Left lung (tissue), 14 donors: Measurements from ENCODE around the gene GPR27. TPM values are rescaled to one million over a fixed set of nuclear protein-coding genes. Genes with fewer than 3 reads are reported as not detected.
A peak's percentile ranks its signal among the peaks of the same experiment; 100 is the strongest.

Experiments
- ATAC-seq: fragments of 200-7000 bp; cut with Tn5 transposase; one replicate; pipeline ENCODE4 v1.9.1; 2020; ENCODE audit warnings: moderate library complexity
- DNase-seq, 4 donors: peaks; one replicate each; pipeline ENCODE4 v3.0.0-alpha.2; 2013 to 2020
- H3K27ac ChIP-seq, 2 donors: fragments of 200-600 bp; sonication (generic) in 1 of 2; one replicate each; pipeline versions ENCODE4 v1.5.0 to v1.8.0; 2020 to 2021
- H3K27me3 ChIP-seq, 2 donors: fragments of 200-600 bp; sonication (generic) in 1 of 2; one replicate each; pipeline versions ENCODE4 v1.5.0 to v1.8.0; 2020 to 2021
- H3K36me3 ChIP-seq, 2 donors: fragments of 200-600 bp; sonication (generic) in 1 of 2; one replicate each; pipeline versions ENCODE4 v1.5.0 to v1.8.0; 2020 to 2021
- H3K4me1 ChIP-seq, 2 donors: fragments of 200-600 bp; one replicate each; pipeline ENCODE4 v1.8.0; 2021
- H3K4me3 ChIP-seq, 2 donors: fragments of 200-600 bp; sonication (generic) in 1 of 2; one replicate each; pipeline versions ENCODE4 v1.5.0 to v1.8.0; 2020 to 2021; ENCODE audit warnings: mild to moderate bottlenecking in 1 of 2
- H3K9me3 ChIP-seq, 2 donors: fragments of 200-600 bp; sonication (generic) in 1 of 2; one replicate each; pipeline versions ENCODE4 v1.5.0 to v1.8.0; 2020 to 2021
- CTCF ChIP-seq, 2 donors: fragments of 200-600 bp; sonication (generic) in 1 of 2; IDR thresholded peaks; one replicate each; pipeline versions ENCODE4 v1.5.0 to v1.8.0; 2021; ENCODE audit warnings: antibody characterized with exemption in 2 of 2
- intact Hi-C, 2 donors: fragments of 100-400 bp; cut with DNase I; formaldehyde crosslinking; loops; one replicate each; pipeline versions ENCODE4 v1.11.2 to v1.14.2; 2022
- long read RNA-seq, 12 donors: library from polyadenylated mRNA in 2 of 12; unstranded in 2 of 12; transcript quantifications; one replicate each; pipeline ENCODE4 v2.0.0 and lab custom pipeline, GENCODE V29; 2019 to 2026
- polyA plus RNA-seq, 6 donors: library from polyadenylated mRNA; unstranded; fragments of 120-200 nt; gene quantifications; one replicate each; pipeline ENCODE4 v1.2.1, GENCODE V29; 2013; ENCODE audit not compliant: insufficient read length in 6 of 6
- total RNA-seq, 2 donors: library from RNA; stranded (reverse); fragmentation: NEBNext Ultra II Directional; extraction: Animal tissue kit (Norgen Biotek cat#: 25700); gene quantifications; one replicate each; pipeline ENCODE4 v1.2.1, GENCODE V29; 2021
- donor health status: DM: no; HTN: yes; CAD: no.
- donor health status: DM: no; HTN: no; CAD: no.

The GPR27 gene
- total RNA-seq (1 to 10 TPM; 2.8 to 3.0 TPM), polyA plus RNA-seq (1 to 10 TPM; 2.1 to 3.9 (median 2.9) TPM)
- long read RNA-seq, donor 1, partial matches to known transcripts, result 0 of 3 reads
- long read RNA-seq, donor 1, other reads (novel, unspliced or antisense), result 0 of 3 reads
- long read RNA-seq, donor 2, transcript GPR27-201 (1 exons, 2,447 nt), result major isoform, 5 of 5 reads
- long read RNA-seq, donor 2, partial matches to known transcripts, result 0 of 5 reads
- long read RNA-seq, donor 2, other reads (novel, unspliced or antisense), result 0 of 5 reads
- long read RNA-seq, donor 3, partial matches to known transcripts, result 0 of 1 reads
- long read RNA-seq, donor 3, other reads (novel, unspliced or antisense), result 0 of 1 reads
- long read RNA-seq, donor 4, partial matches to known transcripts, result 0 of 2 reads
- long read RNA-seq, donor 4, other reads (novel, unspliced or antisense), result 0 of 2 reads
- long read RNA-seq, donor 5, result 0 reads
- long read RNA-seq, donor 6, partial matches to known transcripts, result 0 of 3 reads
- long read RNA-seq, donor 6, other reads (novel, unspliced or antisense), result 0 of 3 reads
- long read RNA-seq, donor 7, result 0 reads
- long read RNA-seq, donor 8, partial matches to known transcripts, result 0 of 4 reads
- long read RNA-seq, donor 8, other reads (novel, unspliced or antisense), result 0 of 4 reads
- long read RNA-seq, donor 9, result 0 reads
- long read RNA-seq, donor 10, result 0 reads
- long read RNA-seq, donor 11, transcript GPR27-201 (1 exons, 2,447 nt), result major isoform, 56 of 56 reads
- long read RNA-seq, donor 11, partial matches to known transcripts, result 0 of 56 reads
- long read RNA-seq, donor 11, other reads (novel, unspliced or antisense), result 0 of 56 reads
- long read RNA-seq, donor 12, result 0 reads

- DNase-seq (peak in 3 of 4 donors; percentile 49 to 86 (median 52)), ATAC-seq (peak; percentile 82)
- Histone ChIP-seq H3K9me3 (no peaks in the 10 kb centered on the region), H3K27me3 (peaks cover 3 to 50% of the 10 kb centered on the region in 2 donors), H3K27ac (peak within 1 kb of the TSS in 1 of 2 donors; percentile 48), H3K4me1 (peaks cover 0 to 19% of the 10 kb centered on the region in 2 donors), H3K36me3 (no peaks in the 10 kb centered on the region), H3K4me3 (peak within 1 kb of the TSS; percentile 24 to 47)
- intact Hi-C loops, result no loop called here
- TF ChIP-seq CTCF (IDR thresholded peaks at IDR 0.05), result no peak
Observed at GRCh38 chr3:71753701-71754609, at the start of gene GPR27. TSS of gene GPR27 (plus strand) at chr3:71753855. CDS start at chr3:71754050, 195 bp downstream.

GRCh38 chr3:71704915-71705314 is 48.7 kb upstream of the GPR27 start:
- peak; percentile 11 for ATAC-seq
- no peak for TF ChIP-seq CTCF (IDR thresholded peaks at IDR 0.05)

GRCh38 chr3:71705681-71706080 is 48.0 kb upstream of the GPR27 start:
- intact Hi-C loops, result no loop called here
- DNase-seq, result no peak
- Histone ChIP-seq H3K4me3 (no peak overlapping the region), H3K9me3 (no peaks in the 10 kb centered on the region), H3K36me3 (peaks cover 0 to 6% of the 10 kb centered on the region in 2 donors), H3K4me1 (peaks cover 5 to 59% of the 10 kb centered on the region in 2 donors), H3K27ac (no peak overlapping the region), H3K27me3 (no peaks in the 10 kb centered on the region)
- no peak for ATAC-seq
- TF ChIP-seq CTCF (IDR thresholded peaks at IDR 0.05), result no peak

More at GRCh38 chr3:71704915-71705314, 48.7 kb upstream of the GPR27 start:
- Histone ChIP-seq H3K4me1 (peaks cover 5 to 54% of the 10 kb centered on the region in 2 donors), H3K27me3 (no peaks in the 10 kb centered on the region), H3K27ac (no peak overlapping the region), H3K9me3 (no peaks in the 10 kb centered on the region), H3K36me3 (peaks cover 0 to 4% of the 10 kb centered on the region in 2 donors), H3K4me3 (no peak overlapping the region)
- DNase-seq, result no peak
- intact Hi-C loops, result no loop called here

GRCh38 chr3:71707595-71707994 is 46.1 kb upstream of the GPR27 start:
- DNase-seq (no peak), ATAC-seq (no peak)
- Histone ChIP-seq H3K9me3 (no peaks in the 10 kb centered on the region), H3K27me3 (no peaks in the 10 kb centered on the region), H3K4me1 (peaks cover 0 to 48% of the 10 kb centered on the region in 2 donors), H3K36me3 (peaks cover 0 to 6% of the 10 kb centered on the region in 2 donors), H3K27ac (no peak overlapping the region), H3K4me3 (no peak overlapping the region)
- intact Hi-C loops, result no loop called here
- no peak for TF ChIP-seq CTCF (IDR thresholded peaks at IDR 0.05)
